SK-N-SH treated with all-trans-retinoic acid at 6 μM for 48 hours (cell line): ENCODE measurements around the gene NOA1.
"Not testable (repeated sequence)": the region's sequence is repeated elsewhere in the genome, so short reads cannot be mapped to it uniquely, and the experiment has no call there.

Experiments used
- ESRRG ChIP-seq: fragments of 250-450 bp; sonication (Bioruptor Pico); IDR thresholded peaks from 2 replicates; pipeline ENCODE4 v1.6.1; 2021; ENCODE audit warnings: mild to moderate bottlenecking
- SNAI2 ChIP-seq: fragments of 250-450 bp; sonication (Bioruptor Pico); IDR thresholded peaks from 2 replicates; pipeline ENCODE4 v1.5.0; 2020; ENCODE audit warnings: mild to moderate bottlenecking, moderate library complexity
- ZFP3 ChIP-seq: fragments of 250-450 bp; sonication (Bioruptor Pico); IDR thresholded peaks from 2 replicates; pipeline ENCODE4 v1.5.0; 2020; ENCODE audit warnings: mild to moderate bottlenecking, moderate library complexity
- TF ChIP-seq, protein P1 (sequence below): fragments of 250-450 bp; sonication (Bioruptor Pico); IDR thresholded peaks from 2 replicates; pipeline ENCODE4 v1.5.1; 2020; ENCODE audit warnings: low read depth, mild to moderate bottlenecking, moderate library complexity
- TF ChIP-seq, protein P2 (sequence below): fragments of 250-450 bp; sonication (Bioruptor Pico); IDR thresholded peaks from 2 replicates; pipeline ENCODE4 v1.8.0; 2020; ENCODE audit warnings: mild to moderate bottlenecking, moderate library complexity, borderline replicate concordance

DNA sequence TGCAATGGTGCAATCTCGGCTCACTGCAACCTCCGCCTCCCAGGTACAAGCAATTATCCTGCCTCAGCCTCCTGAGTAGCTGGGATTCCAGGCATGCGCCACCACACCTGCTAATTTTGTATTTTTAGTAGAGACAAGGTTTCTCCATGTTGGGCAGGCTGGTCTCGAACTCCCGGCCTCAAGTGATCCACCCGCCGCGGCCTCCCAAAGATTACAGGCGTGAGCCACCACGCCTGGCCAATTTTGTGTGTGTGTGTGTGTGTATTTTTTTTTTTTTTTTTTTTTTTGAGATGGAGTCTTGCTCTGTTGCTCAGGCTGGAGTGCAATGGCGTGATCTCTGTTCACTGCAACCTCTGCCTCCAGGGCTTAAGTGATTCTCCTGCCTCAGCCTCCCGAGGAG is 62.4 kb downstream of the NOA1 start:
- not testable (repeated sequence) for TF ChIP-seq ZFP3, ESRRG, SNAI2 (CRISPR knock-in tag)
- TF ChIP-seq, protein P1, sequence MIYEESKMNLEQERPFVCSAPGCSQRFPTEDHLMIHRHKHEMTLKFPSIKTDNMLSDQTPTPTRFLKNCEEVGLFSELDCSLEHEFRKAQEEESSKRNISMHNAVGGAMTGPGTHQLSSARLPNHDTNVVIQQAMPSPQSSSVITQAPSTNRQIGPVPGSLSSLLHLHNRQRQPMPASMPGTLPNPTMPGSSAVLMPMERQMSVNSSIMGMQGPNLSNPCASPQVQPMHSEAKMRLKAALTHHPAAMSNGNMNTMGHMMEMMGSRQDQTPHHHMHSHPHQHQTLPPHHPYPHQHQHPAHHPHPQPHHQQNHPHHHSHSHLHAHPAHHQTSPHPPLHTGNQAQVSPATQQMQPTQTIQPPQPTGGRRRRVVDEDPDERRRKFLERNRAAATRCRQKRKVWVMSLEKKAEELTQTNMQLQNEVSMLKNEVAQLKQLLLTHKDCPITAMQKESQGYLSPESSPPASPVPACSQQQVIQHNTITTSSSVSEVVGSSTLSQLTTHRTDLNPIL: not testable (repeated sequence)
- TF ChIP-seq, protein P2, sequence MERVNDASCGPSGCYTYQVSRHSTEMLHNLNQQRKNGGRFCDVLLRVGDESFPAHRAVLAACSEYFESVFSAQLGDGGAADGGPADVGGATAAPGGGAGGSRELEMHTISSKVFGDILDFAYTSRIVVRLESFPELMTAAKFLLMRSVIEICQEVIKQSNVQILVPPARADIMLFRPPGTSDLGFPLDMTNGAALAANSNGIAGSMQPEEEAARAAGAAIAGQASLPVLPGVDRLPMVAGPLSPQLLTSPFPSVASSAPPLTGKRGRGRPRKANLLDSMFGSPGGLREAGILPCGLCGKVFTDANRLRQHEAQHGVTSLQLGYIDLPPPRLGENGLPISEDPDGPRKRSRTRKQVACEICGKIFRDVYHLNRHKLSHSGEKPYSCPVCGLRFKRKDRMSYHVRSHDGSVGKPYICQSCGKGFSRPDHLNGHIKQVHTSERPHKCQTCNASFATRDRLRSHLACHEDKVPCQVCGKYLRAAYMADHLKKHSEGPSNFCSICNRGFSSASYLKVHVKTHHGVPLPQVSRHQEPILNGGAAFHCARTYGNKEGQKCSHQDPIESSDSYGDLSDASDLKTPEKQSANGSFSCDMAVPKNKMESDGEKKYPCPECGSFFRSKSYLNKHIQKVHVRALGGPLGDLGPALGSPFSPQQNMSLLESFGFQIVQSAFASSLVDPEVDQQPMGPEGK (CRISPR knock-in tag): not testable (repeated sequence)
